Amygdala (tissue), 56 donors: Measurements from ENCODE around the gene CIBAR2.

Experiments used
- DNase-seq, 56 donors: peaks; one replicate each; lab custom pipeline; 2025; lab: John Stamatoyannopoulos, UW

The CIBAR2 gene

DNA sequence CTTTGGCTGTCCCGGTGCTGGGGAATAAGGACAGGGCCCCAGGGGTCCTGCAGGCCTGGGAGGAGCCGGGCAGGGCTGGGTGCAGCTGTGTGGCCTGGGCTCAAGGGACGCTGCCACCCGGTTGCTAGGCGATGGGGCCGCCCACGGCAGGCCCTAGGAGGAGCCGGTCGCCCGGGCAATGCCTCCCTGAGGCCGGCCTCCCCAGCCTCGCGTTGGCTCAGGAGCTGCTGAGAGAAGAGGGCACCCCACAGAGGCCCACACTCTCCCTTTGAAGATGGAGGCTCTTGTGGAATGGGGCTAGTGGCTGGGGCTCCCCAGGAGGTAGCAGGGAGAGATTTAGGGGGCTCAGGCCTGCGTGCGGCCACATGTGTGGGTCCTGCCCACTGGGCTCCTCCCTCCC lies at the start of gene CIBAR2:
Gene CIBAR2 (minus strand): TSS at position 109 of the 400 bp plus-strand sequence. CDS start 120 bp downstream, outside the sequence.
- no peak for DNase-seq

DNA sequence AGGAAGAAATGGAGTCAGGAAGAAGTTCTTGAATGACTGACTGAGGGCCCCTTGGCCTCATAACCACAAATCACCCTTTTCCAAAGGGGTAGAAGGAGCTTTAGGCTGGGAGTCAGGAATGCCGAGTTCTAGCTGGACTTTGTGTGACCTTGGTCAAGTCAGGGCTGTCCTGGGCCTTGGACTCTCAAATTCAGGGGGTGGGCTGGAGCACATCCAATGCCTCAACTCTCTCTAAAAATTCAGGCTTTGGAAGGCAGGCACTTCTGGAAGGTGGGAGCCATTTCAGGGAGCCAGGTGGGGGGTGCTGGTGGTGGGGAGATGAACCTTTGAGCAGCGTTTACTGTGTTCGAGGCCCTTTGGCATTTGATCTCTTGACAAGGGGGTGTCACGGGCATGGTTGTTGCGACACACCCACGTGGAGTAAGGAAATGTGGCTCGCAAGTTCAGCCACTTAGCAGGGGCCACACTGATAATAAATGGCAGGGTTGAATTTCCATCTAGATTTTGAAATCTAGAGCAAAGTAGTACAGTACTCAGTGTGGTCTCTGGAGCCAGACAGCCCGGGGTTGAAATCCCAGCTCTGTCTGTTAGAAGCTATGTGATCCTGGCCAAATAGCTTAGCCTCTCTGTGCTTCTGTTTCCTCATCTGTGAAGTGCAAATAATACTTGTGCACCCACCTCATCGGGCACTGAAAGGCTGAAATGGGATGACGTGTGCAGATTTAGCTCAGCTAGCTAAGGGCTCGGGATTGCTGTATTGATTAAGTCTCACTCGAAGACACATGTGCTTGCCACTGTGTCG lies 47.1 kb upstream of the CIBAR2 start:
- DNase-seq: no peak

DNA sequence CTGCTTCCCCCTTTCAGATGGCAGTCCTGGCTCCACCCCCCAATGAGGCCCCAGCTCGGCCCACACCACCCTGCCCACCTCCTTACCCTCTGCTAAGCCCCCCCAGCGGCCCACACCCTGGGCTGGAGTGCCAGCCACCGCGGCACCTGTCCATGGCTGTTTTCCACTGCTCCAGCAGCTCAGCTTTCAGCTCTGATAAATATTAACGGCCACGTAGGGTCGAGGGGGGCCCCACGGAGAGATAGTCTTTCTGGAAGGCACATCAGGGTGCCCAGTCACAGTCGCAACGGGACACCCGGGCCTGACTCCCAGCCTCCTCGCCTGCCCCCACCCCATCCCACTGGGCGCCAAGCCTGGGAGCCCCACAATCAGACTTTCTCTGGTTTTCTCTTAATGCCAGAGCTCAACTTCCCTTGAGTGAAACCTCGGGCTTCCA lies 46.5 kb upstream of the CIBAR2 start:
- DNase-seq: no peak

DNA sequence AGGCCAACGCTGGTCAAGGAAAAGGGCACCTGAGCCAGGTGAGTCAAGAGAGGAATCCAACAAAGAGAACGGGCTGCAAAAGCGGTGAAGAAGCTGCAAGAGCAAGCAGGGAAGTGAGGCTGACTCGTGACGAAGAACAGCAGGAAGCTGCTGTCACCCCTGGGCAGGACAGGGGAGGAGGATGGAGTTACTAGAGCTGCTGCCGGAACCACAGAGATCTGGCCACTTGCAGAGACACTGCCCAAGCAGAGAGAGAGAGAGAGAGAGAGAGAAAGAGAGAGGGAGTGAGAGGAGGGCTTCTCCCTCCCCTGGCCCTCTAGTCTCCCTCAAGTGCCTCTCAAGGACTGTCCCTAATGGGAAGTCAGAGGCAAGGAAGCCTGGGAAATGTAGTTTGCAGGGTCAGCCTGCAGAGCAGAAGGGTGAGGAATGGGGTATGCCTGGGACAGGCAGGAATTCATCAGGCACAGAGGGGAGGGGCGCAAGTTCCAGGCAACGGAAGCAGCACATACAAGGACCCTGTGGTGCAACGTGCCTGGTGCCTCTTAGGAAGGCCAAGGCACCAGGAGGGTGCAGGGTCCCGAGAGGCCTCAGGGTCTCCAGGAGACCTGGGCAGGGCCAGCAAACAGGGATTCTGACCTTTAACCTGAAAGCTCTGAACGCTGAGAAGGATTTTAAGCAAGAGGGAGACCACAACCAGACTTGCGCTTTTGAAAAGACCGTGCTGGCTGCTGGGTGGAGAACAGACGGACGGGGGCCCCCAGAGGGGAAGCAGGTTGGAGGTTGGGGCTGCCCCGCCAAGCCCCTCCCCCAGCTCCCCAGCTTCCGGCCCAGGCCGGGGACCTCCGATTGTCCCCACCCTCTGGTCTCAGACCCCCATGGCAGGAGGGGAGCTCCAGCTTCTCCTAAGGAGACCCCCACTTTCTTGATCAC lies 45.8 kb upstream of the CIBAR2 start:
- no peak for DNase-seq

DNA sequence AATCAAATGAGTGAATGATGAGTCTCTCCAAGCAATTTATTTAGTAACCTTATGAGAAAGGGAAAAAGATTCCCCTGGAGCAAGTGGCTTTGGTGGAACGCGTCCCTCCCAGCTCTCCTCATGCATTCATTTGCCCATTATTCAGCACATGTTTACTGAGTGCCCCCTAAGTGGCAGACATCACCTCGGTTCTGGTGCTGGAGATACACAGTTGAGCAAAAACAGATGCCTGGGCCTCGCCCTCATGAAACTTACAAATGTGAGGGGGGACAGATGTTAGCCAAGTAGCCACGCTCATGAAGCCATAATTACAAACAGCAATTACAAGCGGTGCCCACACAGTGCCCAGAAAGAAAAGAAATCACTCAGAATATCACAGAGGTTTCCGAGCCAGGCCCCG lies 45.1 kb upstream of the CIBAR2 start:
- DNase-seq: no peak

DNA sequence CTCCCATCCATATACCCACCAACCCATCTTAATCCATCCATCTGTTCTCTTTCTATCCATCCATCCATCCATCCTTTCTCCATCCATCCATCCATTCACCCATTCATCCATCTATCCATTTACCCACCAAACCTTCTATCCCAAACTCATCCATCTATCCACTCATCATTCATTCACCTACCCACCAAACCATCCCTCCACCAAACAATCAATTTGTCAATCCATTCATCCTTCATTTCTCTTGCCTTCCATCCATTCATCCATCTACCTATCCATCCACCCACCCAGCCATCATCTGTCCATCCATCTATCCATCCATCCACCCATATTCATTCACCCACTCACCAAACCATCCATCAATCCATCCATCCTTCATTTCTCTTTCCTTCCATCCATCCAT lies 44.6 kb upstream of the CIBAR2 start:
- DNase-seq: no peak

DNA sequence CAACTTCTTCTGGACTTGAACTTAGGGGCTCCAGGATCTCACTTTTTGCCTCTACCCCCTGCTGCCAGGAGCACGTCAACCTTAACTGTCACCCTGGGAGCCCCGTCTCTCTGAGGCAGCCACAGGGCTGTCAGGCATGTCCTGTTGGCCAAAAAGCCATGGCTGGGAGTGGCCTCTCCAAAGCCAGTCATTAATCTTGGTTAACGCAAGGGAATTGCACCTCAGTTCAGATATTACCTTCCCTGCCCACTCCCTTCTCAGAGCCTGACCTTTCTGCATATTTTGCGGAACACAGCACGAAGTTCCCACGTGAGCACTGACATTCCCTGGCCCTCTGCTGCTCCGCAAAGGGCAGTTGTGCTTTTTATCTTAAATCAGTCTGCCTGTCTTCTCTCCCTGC lies 44.2 kb upstream of the CIBAR2 start:
- DNase-seq: no peak

DNA sequence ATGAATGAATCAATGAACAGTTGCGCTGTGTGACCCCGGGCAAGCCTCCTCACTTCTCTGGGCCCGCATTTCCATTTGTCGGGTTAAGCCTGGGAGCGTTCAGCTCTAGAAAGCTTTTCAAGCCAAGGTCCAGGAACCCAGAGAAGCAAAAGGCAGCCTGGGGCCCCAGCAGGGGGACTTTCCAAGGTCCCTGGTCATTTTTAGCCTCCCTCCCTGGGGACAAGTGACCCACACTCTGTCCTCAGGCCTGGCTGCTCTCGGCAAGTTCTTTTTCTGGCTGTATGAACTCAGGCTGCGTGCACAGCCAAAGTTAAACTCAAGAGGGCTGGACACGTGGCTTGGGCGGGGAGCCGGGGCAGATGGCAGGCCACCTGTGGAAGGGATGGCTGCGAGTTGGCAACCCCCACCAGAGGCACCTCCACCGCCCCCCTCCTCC lies 41.4 kb upstream of the CIBAR2 start:
- no peak for DNase-seq

DNA sequence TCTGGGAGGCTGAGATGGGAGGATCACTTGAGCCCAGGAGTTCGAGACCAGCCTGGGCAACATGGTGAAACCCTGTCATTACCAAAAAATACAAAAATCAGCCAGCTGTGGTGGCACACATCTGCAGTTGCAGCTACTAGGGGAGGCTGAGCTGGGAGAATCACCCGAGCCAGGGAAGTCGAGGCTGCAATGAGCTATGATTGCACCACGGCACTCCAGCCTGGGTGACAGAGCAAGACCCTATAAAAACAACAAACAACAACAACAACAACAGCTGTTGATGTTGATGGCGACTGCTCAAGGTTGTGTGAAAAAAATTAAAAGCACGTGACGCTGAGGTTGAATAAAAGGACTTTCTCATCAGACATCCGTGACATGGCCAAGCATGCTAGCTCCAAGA lies 40.8 kb upstream of the CIBAR2 start:
- DNase-seq: no peak

DNA sequence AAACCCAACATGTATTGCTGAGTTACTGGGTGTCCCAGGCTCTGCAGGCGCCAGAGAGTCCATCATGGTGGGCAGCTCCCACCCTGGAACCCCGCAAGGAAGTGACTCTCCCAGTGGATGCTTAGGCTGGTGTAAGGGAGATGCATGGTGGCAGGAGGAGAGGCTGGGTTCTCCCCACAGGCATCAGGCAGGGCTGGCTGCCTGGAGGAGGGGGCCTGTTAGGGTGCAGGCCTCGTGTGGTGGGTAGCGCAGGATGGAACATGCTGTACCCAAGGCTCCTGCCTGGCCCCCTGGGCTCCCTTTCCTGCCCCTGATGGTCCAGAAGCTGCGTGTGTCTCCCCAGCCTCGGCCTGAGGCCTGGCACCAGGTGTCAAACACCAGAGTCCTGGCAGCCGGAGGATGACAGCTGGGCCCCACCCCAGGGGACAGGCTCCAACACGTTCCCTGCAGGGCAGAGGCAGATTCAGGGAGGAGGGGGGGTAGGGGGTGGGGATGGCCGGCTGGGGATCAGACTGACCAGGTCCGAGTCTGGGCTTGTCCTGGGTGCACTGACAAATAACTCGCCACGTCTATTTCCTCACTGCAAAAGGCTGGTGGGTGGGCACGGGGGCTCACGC lies 40.2 kb upstream of the CIBAR2 start:
- no peak for DNase-seq

DNA sequence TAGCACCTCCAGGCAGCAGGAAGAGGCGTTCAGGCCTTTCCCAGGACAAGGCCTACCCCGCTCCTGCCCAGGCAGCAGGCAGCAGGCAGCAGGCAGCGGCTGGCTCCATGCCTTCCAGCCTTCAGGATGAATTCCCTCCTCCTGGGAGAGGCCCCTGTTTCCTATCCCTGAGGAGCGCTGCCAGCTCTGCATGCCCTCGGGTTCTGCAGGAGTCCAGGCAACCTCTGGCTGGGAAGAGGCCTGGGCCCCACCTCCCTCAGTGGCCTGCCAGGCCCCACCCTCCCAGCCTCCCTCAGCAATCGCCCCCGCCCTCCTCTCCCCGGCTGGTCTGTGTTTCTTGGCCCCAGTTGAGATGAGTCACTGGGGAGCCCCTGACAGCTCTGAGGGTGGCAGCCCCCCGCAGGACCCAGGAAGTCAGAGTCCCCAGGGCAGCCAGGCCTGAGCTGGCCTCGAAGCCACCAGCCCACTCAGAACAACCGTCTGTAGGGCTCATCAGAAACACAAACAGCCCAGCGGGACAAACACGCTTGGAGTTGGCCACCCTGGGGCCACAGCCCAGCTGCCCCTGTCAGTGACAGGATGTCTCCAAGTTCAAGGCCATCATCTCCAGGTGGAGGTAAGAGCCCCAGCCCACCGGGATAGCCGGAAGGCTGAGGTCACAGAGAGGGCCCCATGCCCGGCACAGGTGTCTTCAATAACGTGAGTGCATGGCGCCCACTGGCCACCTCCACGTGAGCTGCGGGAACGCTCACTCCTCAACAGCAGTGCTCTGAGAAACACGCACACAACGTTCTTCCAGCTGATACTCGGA lies 39.5 kb upstream of the CIBAR2 start:
- DNase-seq: peak in 37 of 56 donors; percentile 12 to 78 (median 47)

DNA sequence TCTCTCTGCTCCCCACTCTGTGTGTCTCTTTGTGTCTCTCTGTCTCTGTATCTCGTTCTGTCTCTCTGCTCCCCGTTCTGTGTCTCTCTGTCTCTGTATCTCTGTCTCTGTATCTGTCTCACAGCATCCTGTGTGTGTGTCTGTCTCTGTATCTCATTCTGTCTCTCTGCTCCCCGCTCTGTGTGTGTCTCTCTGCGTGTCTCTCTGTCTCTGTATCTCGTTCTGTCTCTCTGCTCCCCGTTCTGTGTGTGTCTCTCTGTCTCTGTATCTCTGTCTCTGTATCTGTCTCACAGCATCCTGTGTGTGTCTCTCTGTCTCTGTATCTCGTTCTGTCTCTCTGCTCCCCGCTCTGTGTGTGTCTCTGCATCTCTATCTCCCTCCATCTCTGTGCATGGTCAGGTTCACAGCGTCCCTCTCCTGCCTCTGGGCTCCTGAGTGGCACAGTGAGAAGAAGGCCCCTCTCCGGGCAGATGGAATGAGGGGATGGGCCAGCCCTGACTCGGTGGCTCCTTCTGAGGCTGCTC lies 38.9 kb upstream of the CIBAR2 start:
- no peak for DNase-seq

DNA sequence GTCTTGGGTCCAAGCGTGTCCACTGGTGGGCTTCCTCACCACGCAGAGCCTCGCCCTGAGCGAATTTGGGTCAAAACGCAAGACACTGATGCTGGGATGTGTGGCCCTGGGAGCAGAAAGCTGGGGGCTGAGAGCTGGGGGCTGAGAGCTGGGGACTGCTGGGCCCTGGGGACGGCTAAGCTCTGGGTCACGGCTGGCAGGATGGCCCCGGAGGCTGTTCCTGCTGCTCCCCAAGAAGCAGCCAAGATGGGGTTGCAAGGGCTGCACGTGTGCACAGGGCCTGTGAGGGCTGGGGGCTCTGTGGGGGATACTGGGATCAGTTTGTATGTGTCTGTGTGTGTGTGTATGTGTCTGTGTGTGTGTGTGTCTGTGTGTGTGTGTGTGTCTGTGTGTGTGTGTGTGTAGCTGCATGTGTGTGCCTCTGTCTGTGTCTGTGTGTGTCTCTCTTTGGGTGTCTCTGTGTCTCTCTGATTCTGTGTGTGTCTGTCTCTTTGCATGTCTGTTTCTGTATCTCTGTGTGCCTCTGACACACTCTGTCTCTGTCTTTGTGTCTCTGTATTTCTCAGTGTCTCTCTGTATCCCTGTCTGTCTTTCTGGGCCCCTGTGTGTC lies 38.2 kb upstream of the CIBAR2 start:
- no peak for DNase-seq

DNA sequence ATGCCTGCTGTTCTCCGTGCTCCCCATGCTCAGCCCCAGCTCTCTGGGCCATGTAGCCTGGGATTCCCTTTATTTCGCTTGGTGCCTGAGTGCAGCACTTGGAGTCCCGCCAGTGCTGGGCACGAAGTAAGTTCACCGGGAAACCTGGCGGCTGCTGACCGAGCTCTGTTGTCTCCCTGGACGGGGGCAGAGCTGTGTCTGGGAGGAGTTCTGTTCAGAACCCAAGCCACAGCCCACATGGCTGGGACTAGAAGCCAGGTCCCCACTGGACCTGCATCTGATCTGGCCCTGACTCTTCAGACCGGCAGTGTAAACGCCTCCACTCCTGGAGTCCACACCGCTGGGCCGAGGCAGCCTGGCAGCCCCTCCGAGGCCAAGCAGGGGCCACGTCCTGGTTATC lies 37.5 kb upstream of the CIBAR2 start:
- DNase-seq: peak in 42 of 56 donors; percentile 10 to 80 (median 54)

DNA sequence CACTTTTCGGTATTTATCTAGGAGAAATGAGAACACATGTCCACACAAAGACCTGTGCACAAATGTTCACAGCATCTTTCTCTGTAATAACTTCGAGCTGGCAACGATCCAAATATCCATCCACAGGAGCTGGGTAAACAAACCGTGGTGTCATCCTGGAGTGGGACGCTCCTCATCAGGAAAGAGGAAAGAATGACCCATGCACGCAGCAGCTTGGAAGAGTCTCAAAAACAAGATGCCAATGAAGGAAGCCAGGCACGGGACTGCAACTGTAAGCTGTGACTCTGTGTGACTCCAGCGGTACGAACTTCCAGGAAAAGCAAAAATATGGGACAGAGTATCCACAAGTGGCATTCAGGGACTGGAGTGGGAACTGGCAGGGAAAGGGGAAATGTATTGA lies 36.7 kb upstream of the CIBAR2 start:
- DNase-seq: no peak

DNA sequence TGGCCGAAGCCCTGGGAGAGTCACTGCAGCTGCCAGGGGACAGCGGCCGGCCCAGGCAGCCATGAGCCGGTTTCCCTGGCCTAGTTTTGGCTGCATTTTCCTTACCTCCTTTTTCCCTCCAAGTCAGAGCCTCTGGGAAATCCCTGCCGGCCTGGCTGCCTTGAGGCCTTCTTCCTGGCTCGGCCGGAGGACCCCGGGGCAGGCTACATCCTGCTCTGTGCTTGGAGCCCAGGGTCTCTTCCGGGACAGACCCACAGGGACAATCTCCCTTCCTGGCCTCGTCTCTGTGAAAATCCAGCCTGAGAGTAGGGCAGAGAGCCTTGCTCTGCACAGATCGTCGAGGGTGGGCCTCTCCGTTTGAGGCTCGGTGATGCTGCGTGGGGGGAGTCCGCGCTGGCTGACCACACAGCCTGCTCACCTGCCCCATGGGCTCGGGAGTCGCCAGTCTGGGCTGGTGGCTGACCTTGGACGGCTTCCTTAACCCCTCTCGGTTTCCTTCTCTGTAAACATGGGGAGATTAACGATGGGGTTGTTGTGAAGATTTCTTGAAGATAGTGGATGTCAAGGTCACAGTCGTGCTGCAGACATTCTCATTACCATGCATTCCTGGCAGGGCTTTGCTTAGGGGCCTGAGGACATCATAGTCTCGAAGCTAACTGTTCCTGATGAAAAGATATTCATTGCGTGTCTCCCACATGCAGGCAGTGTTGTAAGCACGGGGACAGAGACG lies 34.8 kb upstream of the CIBAR2 start:
- DNase-seq: no peak

DNA sequence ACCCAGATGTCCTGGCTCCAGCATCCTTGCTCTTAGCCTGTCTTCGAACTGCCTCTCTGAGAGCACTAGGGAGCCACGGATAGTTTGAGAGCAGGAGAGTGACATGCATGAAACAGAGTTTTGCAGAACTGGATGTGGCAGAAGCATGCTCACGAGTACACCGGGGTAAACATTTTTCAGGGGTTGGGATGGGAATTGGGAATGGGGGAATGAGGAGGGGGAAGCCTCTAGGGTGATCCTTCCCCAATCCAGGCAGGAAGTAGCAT lies 34.2 kb upstream of the CIBAR2 start:
- no peak for DNase-seq

DNA sequence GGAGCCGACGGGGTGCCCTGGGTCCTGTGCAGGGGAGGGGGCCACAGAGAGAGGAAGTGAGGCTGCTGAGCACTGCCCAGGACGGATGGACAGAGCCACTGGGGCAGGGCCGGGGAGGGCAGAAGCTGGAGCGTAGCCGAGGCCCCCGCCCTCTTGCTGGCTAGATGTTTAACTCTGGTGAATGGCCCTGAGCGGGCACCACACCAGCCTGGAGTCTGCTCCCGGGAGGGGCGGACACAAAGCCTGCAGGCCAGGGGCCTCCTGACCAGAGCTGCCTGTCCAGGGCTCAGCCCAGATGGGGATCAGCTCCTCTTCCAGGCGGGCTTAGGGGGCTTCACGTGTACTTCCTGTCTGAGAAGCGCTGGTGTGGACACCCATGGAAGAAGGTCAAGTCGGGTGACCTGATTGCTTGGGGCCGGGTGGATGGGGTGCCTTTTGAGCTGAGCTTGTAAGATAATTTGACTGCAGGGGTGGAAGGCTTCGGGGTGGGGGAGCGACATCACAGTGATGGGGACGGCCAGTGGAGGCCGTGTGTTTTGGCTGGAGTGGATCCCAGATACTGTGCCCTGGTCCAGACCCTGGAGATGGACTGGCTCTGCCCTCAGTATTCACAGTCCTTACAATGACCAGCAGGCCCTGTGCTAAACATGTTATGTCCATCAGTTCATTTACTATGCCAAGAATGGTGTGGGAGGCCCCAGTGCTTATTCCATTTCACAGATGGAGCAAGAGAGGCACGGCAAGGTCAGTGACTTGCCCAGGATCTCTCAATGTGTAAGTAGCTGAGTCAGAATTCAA lies 33.7 kb upstream of the CIBAR2 start:
- DNase-seq: peak in 8 of 56 donors; percentile 18 to 36 (median 28)
